Erythroblast (primary cell): Measurements from ENCODE around the gene SLC47A2.

Source experiments
- GATA1 ChIP-seq: IDR thresholded peaks from 2 replicates; pipeline ENCODE4 v1.6.1; 2011; ENCODE audit warnings: low read depth, mild to moderate bottlenecking, control low read depth, low read length, moderate library complexity
- POLR2A ChIP-seq: IDR thresholded peaks from 2 replicates; pipeline ENCODE4 v1.6.1; 2011; ENCODE audit warnings: mild to moderate bottlenecking, low read length

GRCh38 chr17:19642373-19642893 is 74.0 kb downstream of the SLC47A2 start:
- TF ChIP-seq POLR2A (no peak), GATA1 (no peak)
